ENCODE measurements around the gene ADGRA1.
A peak's percentile ranks its signal among the peaks of the same experiment; 100 is the strongest.
"Not testable (repeated sequence)": the region's sequence is repeated elsewhere in the genome, so short reads cannot be mapped to it uniquely, and the experiment has no call there.

ADGRA1 gene

GRCh38 chr10:133143546-133143945, 55.8 kb downstream of the ADGRA1 start:
- no peak for DNase-seq (ENCODE audit: low spot score)

- no peak for DNase-seq (ENCODE audit: low spot score)
Measured at GRCh38 chr10:133144771-133145170, 57.0 kb downstream of the ADGRA1 start.

- no peak for DNase-seq (ENCODE audit: low spot score)
Measured at GRCh38 chr10:133150226-133150625, 62.5 kb downstream of the ADGRA1 start.

- no peak for DNase-seq (ENCODE audit: low spot score)
Measured at GRCh38 chr10:133150656-133151055, 62.9 kb downstream of the ADGRA1 start.

- not testable (repeated sequence) for DNase-seq (ENCODE audit: low spot score)
Measured at GRCh38 chr10:133151071-133151470, 63.3 kb downstream of the ADGRA1 start.

GRCh38 chr10:133151543-133151972, 63.8 kb downstream of the ADGRA1 start:
- DNase-seq (ENCODE audit: low spot score): no peak

GRCh38 chr10:133154411-133154810, 66.7 kb downstream of the ADGRA1 start:
- no peak for DNase-seq (ENCODE audit: low spot score)

- DNase-seq (ENCODE audit: low spot score): no peak
Measured at GRCh38 chr10:133154996-133155778, 67.5 kb downstream of the ADGRA1 start.

GRCh38 chr10:133156674-133157579, 69.2 kb downstream of the ADGRA1 start:
- no peak for DNase-seq (ENCODE audit: low spot score)

- DNase-seq (ENCODE audit: low spot score): no peak
Measured at GRCh38 chr10:133157662-133158436, 70.1 kb downstream of the ADGRA1 start.

- DNase-seq (ENCODE audit: low spot score): no peak
Measured at GRCh38 chr10:133158437-133158755, 70.7 kb downstream of the ADGRA1 start.

GRCh38 chr10:133158756-133159610, 71.3 kb downstream of the ADGRA1 start:
- DNase-seq (ENCODE audit: low spot score): peak; percentile 46

GRCh38 chr10:133159611-133159949, 71.9 kb downstream of the ADGRA1 start:
- no peak for DNase-seq (ENCODE audit: low spot score)

GRCh38 chr10:133159950-133160825, 72.5 kb downstream of the ADGRA1 start, which contains the start of gene KNDC1:
TSS of gene KNDC1 (plus strand) at chr10:133160219. CDS start at chr10:133160468, 249 bp downstream.
- no peak for DNase-seq (ENCODE audit: low spot score)

- no peak for DNase-seq (ENCODE audit: low spot score)
Measured at GRCh38 chr10:133160826-133161471, 73.2 kb downstream of the ADGRA1 start.

- DNase-seq (ENCODE audit: low spot score): no peak
Measured at GRCh38 chr10:133161486-133162109, 73.9 kb downstream of the ADGRA1 start.

GRCh38 chr10:133162178-133162909, 74.6 kb downstream of the ADGRA1 start:
- peak; percentile 33 for DNase-seq (ENCODE audit: low spot score)

Measured in SW480 (cell line).